ENCODE measurements around the gene GCLM. TPM values are rescaled to one million over a fixed set of nuclear protein-coding genes. Genes with fewer than 3 reads are reported as not detected.
"Not testable (repeated sequence)": the region's sequence is repeated elsewhere in the genome, so short reads cannot be mapped to it uniquely, and the experiment has no call there.

Gene GCLM
- total and polyA plus RNA-seq, 9 donors = 3.1 to 18.4 (median 10.4) TPM

DNA sequence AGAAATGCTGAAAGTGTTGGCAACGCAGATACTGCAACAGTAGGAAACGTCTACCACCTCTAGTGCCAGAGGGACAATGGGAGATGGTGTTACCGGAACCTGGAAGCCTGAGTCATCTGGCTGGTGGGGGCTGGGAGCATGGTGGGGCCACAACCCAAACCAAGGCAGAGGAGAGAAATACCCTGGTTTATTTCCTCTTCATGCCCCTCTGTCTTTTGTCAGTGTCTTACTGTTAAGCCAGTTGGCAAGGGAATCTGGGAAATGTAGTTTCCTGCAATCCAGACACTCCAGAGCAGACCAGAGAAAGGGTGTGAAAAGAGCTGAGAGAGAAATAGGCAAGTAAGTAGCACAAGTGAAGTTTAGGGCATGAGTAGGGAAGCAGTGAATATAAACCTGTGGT lies 45.1 kb downstream of the GCLM start:
- H3K4me3 ChIP-seq = no peak overlapping the region

GRCh38 chr1:93857653-93858052 lies 51.6 kb downstream of the GCLM start:
- H3K27me3 ChIP-seq; H3K9me3 ChIP-seq; intact Hi-C loops (cut with DNase I); H3K27ac ChIP-seq; DNase-seq; H3K36me3 ChIP-seq; H3K4me3 ChIP-seq; H3K4me1 ChIP-seq (ENCODE audit: insufficient read depth): not testable (repeated sequence)
- 59 to 62% (median 61%) methylated on average over 3 of the region's 3 CpGs for WGBS, 3 donors

More for the DNA sequence above, 45.1 kb downstream of the GCLM start:
- Histone ChIP-seq H3K4me1 (ENCODE audit: insufficient read depth) (no peaks in the 10 kb centered on the region), H3K27ac (no peak overlapping the region), H3K9me3 (no peaks in the 10 kb centered on the region), H3K36me3 (no peaks in the 10 kb centered on the region), H3K27me3 (no peaks in the 10 kb centered on the region)
- TF ChIP-seq EP300 (IDR thresholded peaks at IDR 0.05) (no peak), POLR2A (IDR thresholded peaks at IDR 0.05) (no peak)
- TF ChIP-seq, protein P1, sequence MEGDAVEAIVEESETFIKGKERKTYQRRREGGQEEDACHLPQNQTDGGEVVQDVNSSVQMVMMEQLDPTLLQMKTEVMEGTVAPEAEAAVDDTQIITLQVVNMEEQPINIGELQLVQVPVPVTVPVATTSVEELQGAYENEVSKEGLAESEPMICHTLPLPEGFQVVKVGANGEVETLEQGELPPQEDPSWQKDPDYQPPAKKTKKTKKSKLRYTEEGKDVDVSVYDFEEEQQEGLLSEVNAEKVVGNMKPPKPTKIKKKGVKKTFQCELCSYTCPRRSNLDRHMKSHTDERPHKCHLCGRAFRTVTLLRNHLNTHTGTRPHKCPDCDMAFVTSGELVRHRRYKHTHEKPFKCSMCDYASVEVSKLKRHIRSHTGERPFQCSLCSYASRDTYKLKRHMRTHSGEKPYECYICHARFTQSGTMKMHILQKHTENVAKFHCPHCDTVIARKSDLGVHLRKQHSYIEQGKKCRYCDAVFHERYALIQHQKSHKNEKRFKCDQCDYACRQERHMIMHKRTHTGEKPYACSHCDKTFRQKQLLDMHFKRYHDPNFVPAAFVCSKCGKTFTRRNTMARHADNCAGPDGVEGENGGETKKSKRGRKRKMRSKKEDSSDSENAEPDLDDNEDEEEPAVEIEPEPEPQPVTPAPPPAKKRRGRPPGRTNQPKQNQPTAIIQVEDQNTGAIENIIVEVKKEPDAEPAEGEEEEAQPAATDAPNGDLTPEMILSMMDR (IDR thresholded peaks at IDR 0.05) = no peak
- DNase-seq = no peak
- WGBS, 3 donors = 67 to 82% (median 70%) methylated on average over 3 of the region's 3 CpGs
- intact Hi-C loops (cut with DNase I) = no loop called here

- 81 to 91% (median 84%) methylated on average over 9 of the region's 9 CpGs for WGBS, 3 donors
- H3K4me1 ChIP-seq (ENCODE audit: insufficient read depth); DNase-seq; H3K9me3 ChIP-seq; H3K36me3 ChIP-seq; H3K27me3 ChIP-seq; H3K27ac ChIP-seq; intact Hi-C loops (cut with DNase I); H3K4me3 ChIP-seq: not testable (repeated sequence)
These were observed 53.2 kb downstream of the GCLM start for GRCh38 chr1:93855983-93856382.

DNA sequence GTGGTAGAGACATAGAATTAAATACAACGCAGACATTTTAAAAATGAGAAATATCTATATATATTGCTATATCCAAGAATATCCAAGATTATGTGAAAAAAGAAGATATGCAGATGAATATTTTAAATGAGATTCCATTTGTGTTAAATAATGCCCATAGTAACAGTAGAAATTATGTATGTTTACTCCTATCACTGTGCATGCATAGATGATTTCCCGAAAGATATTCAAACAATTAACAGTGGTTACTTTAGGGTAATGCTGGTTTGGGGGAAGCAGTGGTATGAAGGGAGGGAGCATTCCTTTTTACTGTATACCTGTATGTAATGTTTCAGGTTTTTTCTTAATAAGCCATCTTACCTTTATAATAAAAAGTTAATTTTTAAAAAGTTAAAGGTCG lies 55.3 kb downstream of the GCLM start:
- Histone ChIP-seq H3K27ac (no peak overlapping the region), H3K27me3 (no peaks in the 10 kb centered on the region), H3K36me3 (no peaks in the 10 kb centered on the region), H3K4me3 (no peak overlapping the region), H3K9me3 (no peaks in the 10 kb centered on the region), H3K4me1 (ENCODE audit: insufficient read depth) (no peaks in the 10 kb centered on the region)
- 96 to 97% (median 96%) methylated on average over 3 of the region's 3 CpGs for WGBS, 3 donors
- DNase-seq = no peak
- TF ChIP-seq POLR2A (IDR thresholded peaks at IDR 0.05) (no peak), EP300 (IDR thresholded peaks at IDR 0.05) (no peak)
- TF ChIP-seq, protein P1 (IDR thresholded peaks at IDR 0.05) = no peak
- intact Hi-C loops (cut with DNase I) = no loop called here

DNA sequence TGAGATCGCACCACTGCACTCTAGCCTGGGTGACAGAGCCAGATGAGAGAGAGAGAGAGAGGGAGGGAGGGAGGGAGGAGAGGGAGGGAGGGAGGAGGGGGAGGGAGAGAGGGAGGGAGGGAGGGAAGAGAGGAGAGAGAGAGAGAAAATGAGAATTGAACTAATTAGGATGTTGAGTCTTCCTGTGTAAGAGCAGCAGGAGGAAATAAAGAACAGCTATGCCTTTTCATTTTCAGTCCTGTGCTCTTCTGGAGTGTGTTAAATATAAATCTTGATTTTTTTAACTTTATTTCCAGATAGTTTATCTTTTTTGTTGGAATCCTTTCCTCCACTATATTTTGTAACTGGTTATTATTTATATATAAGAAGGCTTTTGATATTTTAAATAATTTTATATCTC lies 57.4 kb downstream of the GCLM start:
- TF ChIP-seq EP300 (IDR thresholded peaks at IDR 0.05) = no peak
- TF ChIP-seq, protein P1 (IDR thresholded peaks at IDR 0.05) = no peak
- TF ChIP-seq POLR2A (IDR thresholded peaks at IDR 0.05) = no peak
- no peaks in the 10 kb centered on the region for H3K4me1 ChIP-seq (ENCODE audit: insufficient read depth)
- intact Hi-C loops (cut with DNase I) = no loop called here
- no peak overlapping the region for H3K4me3 ChIP-seq
- H3K27ac ChIP-seq = no peak overlapping the region
- 82 to 95% methylated on average over 1 of the region's 1 CpG; no CpG with 5 or more reads in 1 of the 3 donors for WGBS, 3 donors
- no peaks in the 10 kb centered on the region for H3K9me3 ChIP-seq
- no peak for DNase-seq
- H3K36me3 ChIP-seq = no peaks in the 10 kb centered on the region
- H3K27me3 ChIP-seq = no peaks in the 10 kb centered on the region

GRCh38 chr1:93851327-93851712 lies 57.9 kb downstream of the GCLM start:
- Histone ChIP-seq H3K4me1 (ENCODE audit: insufficient read depth) (no peaks in the 10 kb centered on the region), H3K4me3 (no peak overlapping the region), H3K27ac (no peak overlapping the region), H3K36me3 (no peaks in the 10 kb centered on the region), H3K27me3 (no peaks in the 10 kb centered on the region), H3K9me3 (no peaks in the 10 kb centered on the region)
- intact Hi-C loops (cut with DNase I) = no loop called here
- TF ChIP-seq, protein P1 (IDR thresholded peaks at IDR 0.05) = no peak
- no peak for TF ChIP-seq EP300 (IDR thresholded peaks at IDR 0.05)
- no peak for TF ChIP-seq POLR2A (IDR thresholded peaks at IDR 0.05)
- DNase-seq = no peak
